Gastroesophageal sphincter (tissue), 4 donors: ENCODE data around the gene GRK5. TPM values are rescaled to one million over a fixed set of nuclear protein-coding genes. Genes with fewer than 3 reads are reported as not detected.

ENCODE experiments used
- ATAC-seq: fragments of 150-250 bp; one replicate; pipeline ENCODE4 v1.9.1; 2016; ENCODE audit warnings: mild to moderate bottlenecking, moderate library complexity
- H3K27ac ChIP-seq, 4 donors: fragments of 200-600 bp; sonication (generic) in 3 of 4; 1 replicate in 3 of 4; 2 replicates in 1 of 4; pipeline ENCODE4 v1.5.1; 2016 to 2019
- H3K27me3 ChIP-seq: fragments of 200-600 bp; sonication (generic); one replicate; pipeline ENCODE4 v1.5.1; 2019
- H3K36me3 ChIP-seq, 2 donors: fragments of 200-600 bp; sonication (generic); one replicate each; pipeline ENCODE4 v1.5.1; 2019; ENCODE audit warnings: control low read depth in 1 of 2
- H3K4me1 ChIP-seq, 3 donors: fragments of 200-600 bp; sonication (generic); 1 replicate in 2 of 3; 2 replicates in 1 of 3; pipeline ENCODE4 v1.5.1; 2016 to 2019; ENCODE audit warnings: control low read depth in 2 of 3
- H3K4me3 ChIP-seq, 2 donors: fragments of 200-600 bp; sonication (generic); one replicate each; pipeline ENCODE4 v1.5.1; 2019; ENCODE audit warnings: mild to moderate bottlenecking in 1 of 2, moderate library complexity in 1 of 2
- H3K9me3 ChIP-seq, 3 donors: fragments of 200-600 bp; sonication (generic); one replicate each; pipeline ENCODE4 v1.5.1; 2017 to 2019; ENCODE audit warnings: control low read depth in 2 of 3
- CTCF ChIP-seq, 4 experiments: fragments of 200-600 bp in 2 of 4; fragments of 450-650 bp in 2 of 4; sonication (generic) in 1 of 4; IDR thresholded peaks; one replicate each; pipeline ENCODE4 v1.5.1; 2017 to 2019; ENCODE audit warnings: antibody characterized with exemption in 4 of 4, mild to moderate bottlenecking in 2 of 4, moderate library complexity in 2 of 4
- EP300 ChIP-seq: sonication (generic); formaldehyde crosslinking; IDR thresholded peaks from one replicate; pipeline ENCODE4 v1.6.1; 2017; ENCODE audit warnings: antibody characterized with exemption, mild to moderate bottlenecking
- POLR2A ChIP-seq, 2 donors: fragments of 450-650 bp; IDR thresholded peaks; one replicate each; pipeline ENCODE4 v1.6.1; 2017; ENCODE audit warnings: antibody characterized with exemption in 2 of 2, mild to moderate bottlenecking in 2 of 2, moderate library complexity in 1 of 2
- POLR2AphosphoS5 ChIP-seq: sonication (generic); formaldehyde crosslinking; IDR thresholded peaks from one replicate; pipeline ENCODE4 v1.6.1; 2017; ENCODE audit warnings: antibody characterized with exemption
- WGBS, 2 donors: methylation state at CpG; one replicate each; pipeline ENCODE4 v1.1.5; 2018; ENCODE audit warnings: low coverage in 1 of 2; 5-methylcytosine and 5-hydroxymethylcytosine counted together
- total RNA-seq, 4 donors: library from RNA; depleted of rRNA; stranded (reverse); fragments of >200 nt; gene quantifications; one replicate each; pipeline ENCODE4 v1.1.0, GENCODE V29; 2016

Gene GRK5
- total RNA-seq, 4 donors from 2014 or later: 28.8 to 71.6 (median 47.7) TPM

DNA sequence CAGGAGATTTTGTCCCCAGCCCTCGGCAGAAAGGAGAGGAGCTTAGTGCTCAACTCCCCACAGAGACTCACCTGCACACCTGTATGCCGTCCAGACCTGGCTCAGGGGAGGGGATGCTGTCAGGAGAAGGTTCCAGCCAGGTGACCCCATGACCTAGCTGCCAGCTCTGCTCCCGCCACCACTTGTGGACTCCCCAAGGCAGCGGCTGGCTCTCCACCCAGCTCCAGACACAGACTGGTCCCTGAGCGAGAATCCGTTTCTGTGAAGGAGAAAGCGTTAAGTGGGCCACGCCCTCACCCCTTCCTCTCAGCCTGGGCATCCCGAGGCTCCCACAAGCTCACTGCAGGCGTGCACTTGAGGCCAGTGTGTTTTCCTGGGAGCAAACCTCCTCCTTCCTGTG is 258.7 kb downstream of the GRK5 start:
- Histone ChIP-seq H3K27me3 (no peaks in the 10 kb centered on the region), H3K27ac (no peak overlapping the region), H3K9me3 (no peaks in the 10 kb centered on the region), H3K4me1 (no peaks in the 10 kb centered on the region), H3K36me3 (no peaks in the 10 kb centered on the region), H3K4me3 (no peak overlapping the region)
- ATAC-seq: no peak
- no peak for TF ChIP-seq POLR2AphosphoS5
- WGBS, 2 donors: 68 to 73% methylated on average over 2 to 9 of the region's 10 CpGs

- Histone ChIP-seq H3K4me1 (no peaks in the 10 kb centered on the region), H3K4me3 (no peak overlapping the region), H3K27ac (no peak overlapping the region), H3K9me3 (no peaks in the 10 kb centered on the region), H3K27me3 (no peaks in the 10 kb centered on the region), H3K36me3 (no peaks in the 10 kb centered on the region)
- TF ChIP-seq CTCF (IDR thresholded peaks at IDR 0.05) (no peak), POLR2AphosphoS5 (no peak), EP300 (no peak), POLR2A (IDR thresholded peaks at IDR 0.05) (no peak)
- WGBS, 2 donors: 24 to 100% methylated on average over 2 of the region's 7 CpGs
- ATAC-seq: no peak
Observed at GRCh38 chr10:119466655-119467054, 259.3 kb downstream of the GRK5 start.

DNA sequence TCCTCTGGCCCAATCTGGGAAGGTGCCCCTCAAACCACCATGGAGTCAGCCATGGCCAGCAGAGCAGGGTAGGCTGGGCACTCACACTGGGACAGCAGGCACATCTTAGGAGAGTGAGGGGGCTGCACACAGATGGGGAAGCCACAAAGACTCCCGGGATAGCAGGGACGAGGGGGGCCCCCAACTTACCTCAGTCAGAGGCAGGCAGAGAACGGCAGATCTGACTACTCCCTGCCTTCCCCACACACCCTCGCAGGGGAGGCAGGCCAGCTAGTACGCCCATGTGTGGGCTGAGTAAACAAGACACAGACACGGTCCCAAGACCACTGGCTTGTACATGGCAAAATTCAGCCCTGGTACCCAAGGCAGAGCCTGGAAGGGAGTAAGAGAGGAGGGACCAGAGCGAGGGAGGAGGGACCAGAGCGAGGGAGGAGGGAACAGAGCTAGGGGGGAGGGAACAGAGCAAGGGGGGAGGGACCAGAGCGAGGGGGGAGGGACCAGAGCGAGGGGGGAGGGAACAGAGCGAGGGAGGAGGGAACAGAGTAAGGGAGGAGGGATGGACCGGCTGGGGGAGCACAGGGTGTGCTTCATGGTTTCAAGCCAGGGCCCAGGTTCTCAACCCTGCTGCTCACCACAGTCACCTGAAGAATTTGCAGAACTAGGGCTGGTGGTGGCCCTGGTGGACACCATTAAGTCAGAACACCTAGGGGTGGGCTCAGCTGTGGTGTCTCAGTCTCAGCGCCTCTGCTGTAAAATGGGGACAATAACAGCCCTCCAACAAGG is 261.4 kb downstream of the GRK5 start:
- Histone ChIP-seq H3K36me3 (no peaks in the 10 kb centered on the region), H3K4me1 (no peaks in the 10 kb centered on the region), H3K27ac (no peak overlapping the region), H3K9me3 (no peaks in the 10 kb centered on the region), H3K4me3 (no peak overlapping the region), H3K27me3 (no peaks in the 10 kb centered on the region)
- TF ChIP-seq POLR2A (IDR thresholded peaks at IDR 0.05) (no peak), CTCF (IDR thresholded peaks at IDR 0.05) (no peak), EP300 (no peak), POLR2AphosphoS5 (no peak)
- WGBS, 2 donors: 57% methylated on average over 5 of the region's 13 CpGs; no CpG with 5 or more reads in 1 of the 2 donors
- no peak for ATAC-seq

DNA sequence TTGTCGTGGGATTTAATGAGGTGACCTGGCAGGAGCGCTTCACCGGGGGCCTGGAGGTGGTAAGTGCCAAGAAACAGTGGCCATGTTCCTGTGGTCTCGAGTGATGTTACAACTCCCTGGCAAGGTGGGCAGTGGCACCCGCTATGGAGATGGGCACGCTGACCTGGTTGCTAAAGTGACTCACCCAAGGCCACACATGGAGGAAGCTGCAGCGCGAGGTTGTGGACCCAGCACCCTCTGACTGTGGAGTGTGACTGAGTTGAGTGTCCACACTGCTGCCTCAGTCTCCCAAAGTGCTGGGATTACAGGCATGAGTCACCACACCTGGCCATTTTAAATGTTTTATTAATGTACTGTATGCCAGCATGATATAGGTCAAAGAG is 261.9 kb downstream of the GRK5 start:
- WGBS, 2 donors: 90% methylated on average over 2 of the region's 8 CpGs; no CpG with 5 or more reads in 1 of the 2 donors
- TF ChIP-seq CTCF (IDR thresholded peaks at IDR 0.05): no peak
- TF ChIP-seq EP300: no peak
- TF ChIP-seq POLR2AphosphoS5: no peak
- TF ChIP-seq POLR2A (IDR thresholded peaks at IDR 0.05): no peak
- Histone ChIP-seq H3K4me3 (no peak overlapping the region), H3K27me3 (no peaks in the 10 kb centered on the region), H3K4me1 (no peaks in the 10 kb centered on the region), H3K27ac (no peak overlapping the region), H3K36me3 (no peaks in the 10 kb centered on the region), H3K9me3 (no peaks in the 10 kb centered on the region)
- no peak for ATAC-seq

- Histone ChIP-seq H3K4me1 (no peaks in the 10 kb centered on the region), H3K27ac (no peak overlapping the region), H3K9me3 (no peaks in the 10 kb centered on the region), H3K27me3 (no peaks in the 10 kb centered on the region), H3K36me3 (no peaks in the 10 kb centered on the region), H3K4me3 (no peak overlapping the region)
- TF ChIP-seq POLR2AphosphoS5 (no peak), EP300 (no peak), POLR2A (IDR thresholded peaks at IDR 0.05) (no peak), CTCF (IDR thresholded peaks at IDR 0.05) (no peak)
- no peak for ATAC-seq
- 59 to 71% methylated on average over 6 to 7 of the region's 7 CpGs for WGBS, 2 donors
Observed at GRCh38 chr10:119469846-119470245, 262.5 kb downstream of the GRK5 start.
